Measurements from ENCODE around the gene SH3GL3.

Gene SH3GL3

GRCh38 chr15:83512459-83512858 lies 65.3 kb downstream of the SH3GL3 start:
- DNase-seq: no peak

GRCh38 chr15:83514584-83514983 lies 67.4 kb downstream of the SH3GL3 start:
- DNase-seq: no peak

GRCh38 chr15:83515164-83515563 lies 68.0 kb downstream of the SH3GL3 start:
- DNase-seq: no peak

- DNase-seq: no peak
These were observed 69.8 kb downstream of the SH3GL3 start for GRCh38 chr15:83516935-83517334.

GRCh38 chr15:83526319-83526718 lies 79.2 kb downstream of the SH3GL3 start:
- DNase-seq: no peak

- no peak for DNase-seq
These were observed 86.3 kb downstream of the SH3GL3 start for GRCh38 chr15:83533410-83533962.

- no peak for DNase-seq
These were observed 90.5 kb downstream of the SH3GL3 start for GRCh38 chr15:83537606-83538005.

GRCh38 chr15:83538682-83539081 lies 91.5 kb downstream of the SH3GL3 start:
- DNase-seq: no peak

GRCh38 chr15:83545804-83546511 lies 98.8 kb downstream of the SH3GL3 start:
- no peak for DNase-seq

- DNase-seq: no peak
These were observed 99.4 kb downstream of the SH3GL3 start for GRCh38 chr15:83546512-83546888.

- no peak for DNase-seq
These were observed 100.0 kb downstream of the SH3GL3 start for GRCh38 chr15:83547168-83547567.

- no peak for DNase-seq
These were observed 102.5 kb downstream of the SH3GL3 start for GRCh38 chr15:83549623-83550022.

- no peak for DNase-seq
These were observed 107.4 kb downstream of the SH3GL3 start for GRCh38 chr15:83554558-83554957.

- DNase-seq: no peak
These were observed 108.2 kb downstream of the SH3GL3 start for GRCh38 chr15:83555383-83555782.

- no peak for DNase-seq
These were observed 108.9 kb downstream of the SH3GL3 start for GRCh38 chr15:83556068-83556467.

- no peak for DNase-seq
These were observed 109.6 kb downstream of the SH3GL3 start for GRCh38 chr15:83556754-83557153.

GRCh38 chr15:83558146-83558545 lies 111.0 kb downstream of the SH3GL3 start:
- no peak for DNase-seq

- peak; percentile 7 for DNase-seq
These were observed 112.3 kb downstream of the SH3GL3 start for GRCh38 chr15:83559310-83559966.

- DNase-seq: no peak
These were observed 114.5 kb downstream of the SH3GL3 start for GRCh38 chr15:83561661-83562060.

GRCh38 chr15:83565138-83565537 lies 118.0 kb downstream of the SH3GL3 start:
- DNase-seq: no peak

GRCh38 chr15:83565553-83566159 lies 118.5 kb downstream of the SH3GL3 start:
- peak; percentile 4 for DNase-seq

GRCh38 chr15:83567318-83567717 lies 120.2 kb downstream of the SH3GL3 start:
- no peak for DNase-seq

GRCh38 chr15:83569341-83569740 lies 122.2 kb downstream of the SH3GL3 start:
- no peak for DNase-seq

- no peak for DNase-seq
These were observed 123.6 kb downstream of the SH3GL3 start for GRCh38 chr15:83570756-83571155.

All from COR-L47 (cell line).